ENCODE measurements around the gene ALKBH8. TPM values are rescaled to one million over a fixed set of nuclear protein-coding genes. Genes with fewer than 3 reads are reported as not detected.
A peak's percentile ranks its signal among the peaks of the same experiment; 100 is the strongest.

Gene ALKBH8
- total RNA-seq, 1 donor from 2014 or later: 8.0 TPM

DNA sequence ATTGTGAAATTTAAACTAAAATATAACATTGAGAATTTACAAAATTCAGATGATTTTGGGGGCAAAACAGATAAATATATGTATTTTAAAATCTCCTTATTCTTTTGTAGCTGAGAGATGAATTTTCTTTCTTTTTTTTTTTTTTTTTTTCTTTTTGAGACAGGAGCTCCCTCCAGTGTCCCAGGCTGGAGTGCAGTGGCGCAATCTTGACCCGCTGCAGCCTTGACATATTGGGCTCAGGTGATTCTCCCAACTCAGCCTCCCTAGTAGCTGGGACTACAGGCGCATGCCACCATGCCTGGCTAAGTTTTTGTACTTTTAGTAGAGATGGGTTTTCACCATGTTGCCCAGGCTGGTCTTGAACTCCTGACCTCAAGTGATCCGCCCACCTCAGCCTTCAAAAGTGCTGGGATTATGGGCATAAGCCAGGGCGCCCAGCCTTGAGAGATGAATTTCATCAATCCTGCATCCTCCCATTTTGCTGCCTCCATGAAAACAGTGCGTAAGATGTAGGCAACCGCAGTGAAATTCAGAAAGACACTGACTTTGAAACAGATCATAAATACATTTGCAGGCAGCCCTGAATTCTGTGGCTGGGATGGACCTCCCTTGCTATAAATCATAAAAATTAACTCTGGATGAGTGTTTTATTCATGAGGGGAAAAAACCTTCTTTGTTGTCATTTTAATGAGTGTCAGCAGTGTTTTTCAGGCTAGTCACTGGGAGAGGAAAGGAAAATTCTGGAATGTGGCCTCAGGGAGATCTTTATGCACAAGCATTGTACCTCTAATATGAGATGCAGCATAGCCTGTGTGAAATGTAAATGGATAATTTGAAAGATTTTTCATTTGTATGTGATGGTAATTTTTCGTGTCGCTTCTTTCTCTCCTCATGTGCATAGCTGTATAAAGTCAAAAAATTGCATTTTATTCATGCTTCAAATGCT lies 39.8 kb upstream of the ALKBH8 start:
- ATAC-seq (no peak), DNase-seq (no peak)
- TF ChIP-seq CTCF (IDR thresholded peaks at IDR 0.05): no peak
- no peaks in the 10 kb centered on the region for H3K36me3 ChIP-seq
- H3K4me1 ChIP-seq: no peaks in the 10 kb centered on the region
- H3K27me3 ChIP-seq: peaks cover 29% of the 10 kb centered on the region
- H3K27ac ChIP-seq: no peak overlapping the region
- no peak overlapping the region for H3K4me3 ChIP-seq
- no peaks in the 10 kb centered on the region for H3K9me3 ChIP-seq
- intact Hi-C loops (cut with DNase I): no loop called here

DNA sequence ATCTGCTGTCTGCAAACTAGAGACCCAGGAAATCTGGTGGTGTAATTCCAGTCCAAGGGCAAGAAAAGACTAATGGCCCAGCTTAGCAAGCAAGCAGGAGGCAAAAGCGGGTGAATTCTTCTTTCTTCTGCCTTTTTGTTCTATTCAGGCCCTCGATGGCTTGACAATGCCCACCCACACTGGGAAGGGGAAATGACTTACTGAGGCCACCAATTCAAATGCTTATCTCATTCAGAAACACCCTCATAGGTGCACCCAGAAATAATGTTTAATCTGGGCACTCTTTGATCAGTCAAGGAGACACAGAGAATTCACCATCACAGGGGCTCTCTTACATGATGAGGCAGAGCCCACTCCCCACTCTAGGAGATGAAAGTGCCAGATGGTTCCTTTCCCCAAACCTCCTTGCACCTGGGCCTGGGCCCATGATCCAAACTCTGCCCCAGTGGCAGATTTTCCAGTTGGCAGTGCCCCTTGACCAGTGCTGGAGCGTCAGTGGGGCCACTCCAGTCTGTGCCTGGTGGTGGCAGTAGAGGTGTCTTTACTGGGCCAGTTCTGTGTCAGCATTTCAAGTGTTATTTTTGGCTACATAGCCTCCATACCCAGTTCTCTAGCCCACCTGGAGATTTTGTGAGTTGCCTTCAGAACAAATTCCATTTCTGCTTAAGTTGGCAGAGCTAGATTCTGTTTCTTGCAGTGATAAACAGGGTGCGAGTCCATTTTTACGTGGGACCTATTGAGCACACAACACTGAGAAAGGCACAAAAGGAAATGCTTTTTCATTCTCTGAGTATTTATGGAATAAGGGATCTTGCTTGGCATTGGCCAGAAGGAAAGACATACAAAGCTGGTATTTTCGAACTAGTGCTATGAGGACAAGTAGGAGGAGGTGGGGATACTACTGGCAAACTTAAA lies 32.9 kb upstream of the ALKBH8 start:
- intact Hi-C loops (cut with DNase I): no loop called here
- no peaks in the 10 kb centered on the region for H3K4me1 ChIP-seq
- ATAC-seq (peak; percentile 90), DNase-seq (peak; percentile 67)
- peaks cover 30% of the 10 kb centered on the region for H3K27me3 ChIP-seq
- H3K27ac ChIP-seq: no peak overlapping the region
- H3K36me3 ChIP-seq: no peaks in the 10 kb centered on the region
- H3K9me3 ChIP-seq: no peaks in the 10 kb centered on the region
- peak; percentile 48 for TF ChIP-seq CTCF (IDR thresholded peaks at IDR 0.05)
- no peak overlapping the region for H3K4me3 ChIP-seq

- DNase-seq: no peak
- intact Hi-C loops (cut with DNase I): no loop called here
- H3K27me3 ChIP-seq: peaks cover 50% of the 10 kb centered on the region
- H3K4me3 ChIP-seq: no peak overlapping the region
- no peak overlapping the region for H3K27ac ChIP-seq
- no peaks in the 10 kb centered on the region for H3K9me3 ChIP-seq
- peaks cover 20% of the 10 kb centered on the region for H3K4me1 ChIP-seq
- H3K36me3 ChIP-seq: no peaks in the 10 kb centered on the region
- no peak for TF ChIP-seq CTCF (IDR thresholded peaks at IDR 0.05)
- no peak for ATAC-seq
Observed at GRCh38 chr11:107594736-107595135, 29.2 kb upstream of the ALKBH8 start.

- DNase-seq (no peak), ATAC-seq (no peak)
- H3K9me3 ChIP-seq: no peaks in the 10 kb centered on the region
- no peak overlapping the region for H3K27ac ChIP-seq
- no peak for TF ChIP-seq CTCF (IDR thresholded peaks at IDR 0.05)
- H3K4me3 ChIP-seq: no peak overlapping the region
- no peaks in the 10 kb centered on the region for H3K36me3 ChIP-seq
- peaks cover 53% of the 10 kb centered on the region for H3K27me3 ChIP-seq
- intact Hi-C loops (cut with DNase I): no loop called here
- H3K4me1 ChIP-seq: peaks cover 20% of the 10 kb centered on the region
Observed at GRCh38 chr11:107593951-107594350, 28.4 kb upstream of the ALKBH8 start.

DNA sequence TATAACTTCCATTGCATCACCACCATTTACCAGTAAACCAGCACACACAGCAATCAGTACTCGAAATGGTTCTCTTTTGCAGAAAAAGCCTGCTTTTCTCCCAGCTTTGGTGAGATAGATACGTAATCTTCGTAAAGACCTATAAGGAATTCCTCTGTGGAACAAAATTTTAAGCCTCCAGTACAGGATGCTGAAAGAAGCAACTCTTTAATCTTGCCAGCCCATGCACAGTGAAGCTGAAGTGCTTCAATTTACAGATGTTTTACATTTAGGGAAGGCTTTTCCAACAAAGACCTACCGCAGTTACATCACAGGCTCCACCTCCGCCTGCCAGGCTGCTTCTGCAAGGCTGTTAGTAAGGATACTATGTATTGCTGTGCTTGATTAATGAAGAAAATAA lies 27.3 kb upstream of the ALKBH8 start:
- Histone ChIP-seq H3K27ac (no peak overlapping the region), H3K27me3 (peaks cover 54% of the 10 kb centered on the region), H3K4me1 (peaks cover 20% of the 10 kb centered on the region), H3K4me3 (no peak overlapping the region), H3K9me3 (no peaks in the 10 kb centered on the region), H3K36me3 (no peaks in the 10 kb centered on the region)
- intact Hi-C loops (cut with DNase I): no loop called here
- DNase-seq: no peak
- ATAC-seq: no peak
- no peak for TF ChIP-seq CTCF (IDR thresholded peaks at IDR 0.05)

Data from upper lobe of right lung (tissue), 1 donor.